Bronchus fibroblast of lung (primary cell): ENCODE data around the gene ANO1. TPM values are rescaled to one million over a fixed set of nuclear protein-coding genes. Genes with fewer than 3 reads are reported as not detected.

ENCODE experiments used
- total RNA-seq: library from RNA; depleted of rRNA; stranded (reverse); fragments of >200 nt; gene quantifications from 2 replicates; pipeline ENCODE4 v1.2.3, GENCODE V29; 2015

Gene ANO1
- total RNA-seq, result not detected in 2 replicates

GRCh38 chr11:70078095-70078780 is at the start of gene ANO1:
TSS of gene ANO1 (plus strand) at chr11:70078317. CDS start at chr11:70078607, 290 bp downstream.

GRCh38 chr11:70202920-70203750 is 125.0 kb downstream of the ANO1 start, which contains the start of gene FADD:
TSS of gene FADD (plus strand) at chr11:70203296. CDS start at chr11:70203460, 164 bp downstream.

Other genes with a start within 250 kb of the ANO1 start
- gene FADD, start 125.0 kb downstream of the ANO1 start, total RNA-seq, result 27.2 and 32.1 TPM in 2 replicates
- gene PPFIA1, start 192.4 kb downstream of the ANO1 start, total RNA-seq, result 14.4 and 15.1 TPM in 2 replicates